ENCODE results near the gene TECR. TPM values are rescaled to one million over a fixed set of nuclear protein-coding genes. Genes with fewer than 3 reads are reported as not detected.
A peak's percentile ranks its signal among the peaks of the same experiment; 100 is the strongest.
"Not testable (repeated sequence)": the region's sequence is repeated elsewhere in the genome, so short reads cannot be mapped to it uniquely, and the experiment has no call there.

TECR gene
- total RNA-seq, 1 donor from 2014 or later = 83.0 TPM

- Histone ChIP-seq H3K36me3 (ENCODE audit: control insufficient read depth in 3 of 3, insufficient read depth in 3 of 3, low read length in 3 of 3) (peaks cover 4 to 10% (median 10%) of the 10 kb centered on the region in 3 donors), H3K4me1 (ENCODE audit: control insufficient read depth in 3 of 3, insufficient read depth in 3 of 3, low read length in 3 of 3) (peaks cover 26 to 39% (median 31%) of the 10 kb centered on the region in 3 donors), H3K4me3 (ENCODE audit: low read length in 3 of 3) (peak overlapping the region; percentile 95 to 99 (median 96)), H3K9ac (ENCODE audit: low read depth in 1 of 3, low read length in 3 of 3) (peak overlapping the region in 2 of 3 donors; percentile 97 to 98), H3K9me3 (ENCODE audit: control insufficient read depth in 3 of 3, low read length in 3 of 3) (no peaks in the 10 kb centered on the region), H3K27ac (ENCODE audit: low read depth, low read length) (peak overlapping the region; percentile 89), H3K27me3 (ENCODE audit: control insufficient read depth in 3 of 3, insufficient read depth in 3 of 3, low read length in 3 of 3) (no peaks in the 10 kb centered on the region)
Measured at GRCh38 chr19:14530506-14530905, 1.1 kb downstream of the TECR start.

- no peaks in the 10 kb centered on the region for H3K27me3 ChIP-seq (ENCODE audit: control insufficient read depth in 3 of 3, insufficient read depth in 3 of 3, low read length in 3 of 3)
- H3K36me3 ChIP-seq (ENCODE audit: control insufficient read depth in 3 of 3, insufficient read depth in 3 of 3, low read length in 3 of 3) = peaks cover 0 to 4% (median 4%) of the 10 kb centered on the region in 3 donors
- H3K9me3 ChIP-seq (ENCODE audit: control insufficient read depth in 3 of 3, low read length in 3 of 3) = no peaks in the 10 kb centered on the region
- H3K4me3 ChIP-seq (ENCODE audit: low read length in 3 of 3) = no peak overlapping the region
- H3K27ac ChIP-seq (ENCODE audit: low read depth, low read length) = peak overlapping the region; percentile 63
- peaks cover 26 to 46% (median 41%) of the 10 kb centered on the region in 3 donors for H3K4me1 ChIP-seq (ENCODE audit: control insufficient read depth in 3 of 3, insufficient read depth in 3 of 3, low read length in 3 of 3)
- peak overlapping the region in 2 of 3 donors; percentile 20 to 40 for H3K9ac ChIP-seq (ENCODE audit: low read depth in 1 of 3, low read length in 3 of 3)
Measured at GRCh38 chr19:14533450-14533849, 4.1 kb downstream of the TECR start.

- Histone ChIP-seq H3K36me3 (ENCODE audit: control insufficient read depth in 3 of 3, insufficient read depth in 3 of 3, low read length in 3 of 3) (peaks cover 2 to 12% (median 5%) of the 10 kb centered on the region in 3 donors), H3K9me3 (ENCODE audit: control insufficient read depth in 3 of 3, low read length in 3 of 3) (no peaks in the 10 kb centered on the region), H3K4me1 (ENCODE audit: control insufficient read depth in 3 of 3, insufficient read depth in 3 of 3, low read length in 3 of 3) (peaks cover 15 to 31% (median 25%) of the 10 kb centered on the region in 3 donors), H3K9ac (ENCODE audit: low read depth in 1 of 3, low read length in 3 of 3) (no peak overlapping the region), H3K27me3 (ENCODE audit: control insufficient read depth in 3 of 3, insufficient read depth in 3 of 3, low read length in 3 of 3) (no peaks in the 10 kb centered on the region), H3K4me3 (ENCODE audit: low read length in 3 of 3) (no peak overlapping the region), H3K27ac (ENCODE audit: low read depth, low read length) (peak overlapping the region; percentile 25)
Measured at GRCh38 chr19:14536926-14537692, 7.7 kb downstream of the TECR start.

GRCh38 chr19:14540741-14541525 lies 11.5 kb downstream of the TECR start:
- peaks cover 19 to 43% (median 29%) of the 10 kb centered on the region in 3 donors for H3K4me1 ChIP-seq (ENCODE audit: control insufficient read depth in 3 of 3, insufficient read depth in 3 of 3, low read length in 3 of 3)
- H3K4me3 ChIP-seq (ENCODE audit: low read length in 3 of 3) = no peak overlapping the region
- no peaks in the 10 kb centered on the region for H3K27me3 ChIP-seq (ENCODE audit: control insufficient read depth in 3 of 3, insufficient read depth in 3 of 3, low read length in 3 of 3)
- no peak overlapping the region for H3K9ac ChIP-seq (ENCODE audit: low read depth in 1 of 3, low read length in 3 of 3)
- no peaks in the 10 kb centered on the region for H3K9me3 ChIP-seq (ENCODE audit: control insufficient read depth in 3 of 3, low read length in 3 of 3)
- H3K36me3 ChIP-seq (ENCODE audit: control insufficient read depth in 3 of 3, insufficient read depth in 3 of 3, low read length in 3 of 3) = peaks cover 2 to 18% (median 2%) of the 10 kb centered on the region in 3 donors
- H3K27ac ChIP-seq (ENCODE audit: low read depth, low read length) = no peak overlapping the region

GRCh38 chr19:14541979-14542378 lies 12.6 kb downstream of the TECR start:
- Histone ChIP-seq H3K36me3 (ENCODE audit: control insufficient read depth in 3 of 3, insufficient read depth in 3 of 3, low read length in 3 of 3) (peaks cover 2 to 18% (median 2%) of the 10 kb centered on the region in 3 donors), H3K4me1 (ENCODE audit: control insufficient read depth in 3 of 3, insufficient read depth in 3 of 3, low read length in 3 of 3) (peaks cover 26 to 54% (median 30%) of the 10 kb centered on the region in 3 donors)
- not testable (repeated sequence) for H3K4me3 ChIP-seq (ENCODE audit: low read length in 3 of 3); H3K9me3 ChIP-seq (ENCODE audit: control insufficient read depth in 3 of 3, low read length in 3 of 3); H3K27me3 ChIP-seq (ENCODE audit: control insufficient read depth in 3 of 3, insufficient read depth in 3 of 3, low read length in 3 of 3); H3K9ac ChIP-seq (ENCODE audit: low read depth in 1 of 3, low read length in 3 of 3); H3K27ac ChIP-seq (ENCODE audit: low read depth, low read length)

- Histone ChIP-seq H3K9ac (ENCODE audit: low read depth in 1 of 3, low read length in 3 of 3) (peak overlapping the region in 1 of 3 donors; percentile 33), H3K4me1 (ENCODE audit: control insufficient read depth in 3 of 3, insufficient read depth in 3 of 3, low read length in 3 of 3) (peaks cover 26 to 52% (median 32%) of the 10 kb centered on the region in 3 donors), H3K9me3 (ENCODE audit: control insufficient read depth in 3 of 3, low read length in 3 of 3) (no peaks in the 10 kb centered on the region), H3K4me3 (ENCODE audit: low read length in 3 of 3) (no peak overlapping the region), H3K36me3 (ENCODE audit: control insufficient read depth in 3 of 3, insufficient read depth in 3 of 3, low read length in 3 of 3) (peaks cover 2 to 18% (median 2%) of the 10 kb centered on the region in 3 donors), H3K27ac (ENCODE audit: low read depth, low read length) (peak overlapping the region; percentile 36), H3K27me3 (ENCODE audit: control insufficient read depth in 3 of 3, insufficient read depth in 3 of 3, low read length in 3 of 3) (no peaks in the 10 kb centered on the region)
Measured at GRCh38 chr19:14542711-14543328, 13.4 kb downstream of the TECR start.

GRCh38 chr19:14544047-14544446 lies 14.7 kb downstream of the TECR start:
- Histone ChIP-seq H3K36me3 (ENCODE audit: control insufficient read depth in 3 of 3, insufficient read depth in 3 of 3, low read length in 3 of 3) (peaks cover 8 to 25% (median 11%) of the 10 kb centered on the region in 3 donors), H3K27ac (ENCODE audit: low read depth, low read length) (no peak overlapping the region), H3K27me3 (ENCODE audit: control insufficient read depth in 3 of 3, insufficient read depth in 3 of 3, low read length in 3 of 3) (no peaks in the 10 kb centered on the region), H3K4me1 (ENCODE audit: control insufficient read depth in 3 of 3, insufficient read depth in 3 of 3, low read length in 3 of 3) (peaks cover 26 to 48% (median 27%) of the 10 kb centered on the region in 3 donors), H3K9ac (ENCODE audit: low read depth in 1 of 3, low read length in 3 of 3) (peak overlapping the region in 1 of 3 donors; percentile 86), H3K9me3 (ENCODE audit: control insufficient read depth in 3 of 3, low read length in 3 of 3) (no peaks in the 10 kb centered on the region), H3K4me3 (ENCODE audit: low read length in 3 of 3) (no peak overlapping the region)

GRCh38 chr19:14544977-14545715 lies 15.8 kb downstream of the TECR start:
- H3K9ac ChIP-seq (ENCODE audit: low read depth in 1 of 3, low read length in 3 of 3) = peak overlapping the region; percentile 52 to 88 (median 86)
- no peaks in the 10 kb centered on the region for H3K9me3 ChIP-seq (ENCODE audit: control insufficient read depth in 3 of 3, low read length in 3 of 3)
- H3K27me3 ChIP-seq (ENCODE audit: control insufficient read depth in 3 of 3, insufficient read depth in 3 of 3, low read length in 3 of 3) = no peaks in the 10 kb centered on the region
- H3K36me3 ChIP-seq (ENCODE audit: control insufficient read depth in 3 of 3, insufficient read depth in 3 of 3, low read length in 3 of 3) = peaks cover 8 to 25% (median 13%) of the 10 kb centered on the region in 3 donors
- peak overlapping the region; percentile 90 for H3K27ac ChIP-seq (ENCODE audit: low read depth, low read length)
- H3K4me3 ChIP-seq (ENCODE audit: low read length in 3 of 3) = peak overlapping the region; percentile 48 to 65 (median 58)
- peaks cover 26 to 47% (median 30%) of the 10 kb centered on the region in 3 donors for H3K4me1 ChIP-seq (ENCODE audit: control insufficient read depth in 3 of 3, insufficient read depth in 3 of 3, low read length in 3 of 3)

- no peaks in the 10 kb centered on the region for H3K27me3 ChIP-seq (ENCODE audit: control insufficient read depth in 3 of 3, insufficient read depth in 3 of 3, low read length in 3 of 3)
- peak overlapping the region; percentile 90 for H3K27ac ChIP-seq (ENCODE audit: low read depth, low read length)
- H3K36me3 ChIP-seq (ENCODE audit: control insufficient read depth in 3 of 3, insufficient read depth in 3 of 3, low read length in 3 of 3) = peaks cover 8 to 29% (median 14%) of the 10 kb centered on the region in 3 donors
- H3K4me3 ChIP-seq (ENCODE audit: low read length in 3 of 3) = peak overlapping the region; percentile 48 to 65 (median 58)
- H3K9ac ChIP-seq (ENCODE audit: low read depth in 1 of 3, low read length in 3 of 3) = peak overlapping the region; percentile 52 to 88 (median 86)
- no peaks in the 10 kb centered on the region for H3K9me3 ChIP-seq (ENCODE audit: control insufficient read depth in 3 of 3, low read length in 3 of 3)
- H3K4me1 ChIP-seq (ENCODE audit: control insufficient read depth in 3 of 3, insufficient read depth in 3 of 3, low read length in 3 of 3) = peaks cover 31 to 52% (median 35%) of the 10 kb centered on the region in 3 donors
Measured at GRCh38 chr19:14545716-14546082, 16.3 kb downstream of the TECR start.

All from skeletal muscle tissue (tissue), 4 donors.